Cardiac fibroblast (primary cell): Measurements from ENCODE around the gene KCTD7.
"Not testable (repeated sequence)": the region's sequence is repeated elsewhere in the genome, so short reads cannot be mapped to it uniquely, and the experiment has no call there.

ENCODE experiments used
- DNase-seq, 2 donors: peaks; one replicate each; pipeline versions ENCODE4 v3.0.0 to v3.0.0-alpha.2; 2010; ENCODE audit warnings: low read depth in 2 of 2
- H3K4me3 ChIP-seq, 2 donors: replicated peaks in 1 of 2; 1 replicate in 1 of 2; 2 replicates in 1 of 2; pipeline ENCODE4 v1.5.1; 2011; ENCODE audit warnings: low read depth in 2 of 2, low read length in 2 of 2, mild to moderate bottlenecking in 2 of 2, moderate library complexity in 1 of 2
- CTCF ChIP-seq: IDR thresholded peaks from one replicate; pipeline ENCODE4 v1.5.1; 2011; ENCODE audit warnings: low read depth, mild to moderate bottlenecking, low read length, inconsistent platforms

KCTD7 gene

DNA sequence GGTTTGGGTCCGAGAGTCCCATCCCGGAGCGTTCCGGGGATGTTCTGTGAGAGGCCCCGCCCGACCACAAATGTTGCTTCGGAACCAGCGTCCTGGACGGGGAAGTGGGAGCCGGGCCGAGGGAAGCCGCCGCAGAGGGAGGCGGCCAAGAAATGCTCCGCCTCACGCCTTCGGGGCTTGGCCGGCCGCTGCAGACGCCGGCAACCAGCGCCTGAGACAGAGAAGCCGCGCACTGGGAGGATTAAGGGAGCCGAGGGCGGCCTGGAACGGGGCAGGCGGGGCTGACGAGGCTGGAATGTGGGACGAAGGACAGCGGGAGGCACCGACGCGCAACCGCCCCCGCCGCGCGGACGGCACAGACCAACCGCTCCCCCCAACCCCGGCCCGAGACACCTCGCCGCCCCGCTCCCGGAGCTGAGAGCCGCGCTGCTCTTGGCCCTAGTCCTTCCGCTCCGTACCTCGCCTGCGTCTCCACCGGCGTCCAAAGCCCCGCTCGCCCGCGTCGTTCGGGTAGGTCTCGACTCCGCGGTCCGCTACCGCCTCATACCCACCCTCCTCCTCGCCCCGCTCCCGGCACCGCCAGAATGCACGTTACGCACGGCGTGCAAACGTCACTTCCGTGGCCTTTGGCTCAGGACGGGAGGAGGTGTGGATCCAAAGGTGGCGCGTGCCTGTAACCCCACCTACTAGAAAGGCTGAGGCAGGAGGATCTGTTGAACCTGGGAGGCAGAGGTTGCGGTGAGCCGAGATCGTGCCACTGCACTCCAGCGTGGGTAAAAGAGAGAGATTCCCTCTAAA is 36.7 kb upstream of the KCTD7 start:
- peak; percentile 87 to 90 for DNase-seq
- H3K4me3 ChIP-seq = peak overlapping the region; percentile 96 to 98
- TF ChIP-seq CTCF = no peak

DNA sequence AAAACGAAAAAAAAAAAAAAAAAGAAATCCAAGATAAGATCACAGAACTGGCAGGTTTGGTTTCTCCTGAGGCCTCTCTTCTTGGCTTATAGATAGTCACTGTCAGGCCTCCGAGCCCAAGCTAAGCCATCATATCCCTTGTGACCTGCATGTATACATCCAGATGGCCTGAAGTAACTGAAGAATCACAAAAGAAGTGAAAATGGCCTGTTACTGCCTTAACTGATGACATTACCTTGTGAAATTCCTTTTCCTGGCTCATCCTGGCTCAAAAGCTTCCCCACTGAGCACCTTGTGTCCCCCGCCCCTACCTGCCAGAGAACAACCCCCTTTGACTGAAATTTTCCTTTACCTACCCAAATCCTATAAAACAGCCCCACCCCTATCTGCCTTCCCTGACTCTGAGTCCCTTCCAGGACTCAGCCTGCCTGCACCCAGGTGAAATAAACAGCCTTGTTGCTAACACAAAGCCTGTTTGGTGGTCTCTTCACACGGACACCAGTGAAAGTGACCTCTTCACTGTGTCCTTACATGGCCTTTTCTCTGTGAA is 36.0 kb upstream of the KCTD7 start:
- DNase-seq = not testable (repeated sequence)
- H3K4me3 ChIP-seq = peak overlapping the region; percentile 96 to 98

DNA sequence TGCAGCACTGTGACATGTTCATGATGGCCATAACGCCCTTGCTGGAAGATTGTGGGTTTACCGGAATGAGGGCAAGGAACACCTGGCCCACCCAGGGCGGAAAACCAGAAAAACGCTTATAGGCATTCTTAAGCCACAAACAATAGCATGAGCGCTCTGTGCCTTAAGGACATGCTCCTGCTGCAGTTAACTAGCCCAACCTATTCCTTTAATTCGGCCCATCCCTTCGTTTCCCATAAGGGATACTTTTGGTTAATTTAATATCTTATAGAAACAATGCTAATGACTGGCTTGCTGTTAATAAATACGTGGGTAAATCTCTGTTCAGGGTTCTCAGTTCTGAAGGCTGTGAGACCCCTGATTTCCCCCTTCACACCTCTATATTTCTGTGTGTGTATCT is 34.6 kb upstream of the KCTD7 start:
- DNase-seq, H3K4me3 ChIP-seq: not testable (repeated sequence)

DNA sequence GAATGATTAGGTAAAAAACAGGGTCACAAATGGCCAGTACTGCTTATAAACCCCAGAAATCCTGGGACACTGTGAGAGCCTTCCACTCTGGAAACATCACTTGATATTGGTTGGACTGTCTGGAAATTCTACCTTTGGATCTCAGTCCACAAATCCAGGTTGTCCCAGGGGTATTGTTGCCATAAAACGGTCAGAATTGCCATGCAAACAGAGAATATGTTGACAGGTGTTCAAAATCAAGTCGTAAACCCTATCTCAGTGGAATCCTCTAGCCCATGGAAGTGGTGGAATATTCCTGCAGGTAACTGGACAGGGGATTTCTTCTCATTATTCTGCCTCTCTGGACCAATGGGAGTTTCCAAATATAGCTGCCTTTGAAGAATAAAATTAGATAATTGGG is 31.2 kb upstream of the KCTD7 start:
- no peak for DNase-seq
- no peak overlapping the region for H3K4me3 ChIP-seq
- no peak for TF ChIP-seq CTCF

DNA sequence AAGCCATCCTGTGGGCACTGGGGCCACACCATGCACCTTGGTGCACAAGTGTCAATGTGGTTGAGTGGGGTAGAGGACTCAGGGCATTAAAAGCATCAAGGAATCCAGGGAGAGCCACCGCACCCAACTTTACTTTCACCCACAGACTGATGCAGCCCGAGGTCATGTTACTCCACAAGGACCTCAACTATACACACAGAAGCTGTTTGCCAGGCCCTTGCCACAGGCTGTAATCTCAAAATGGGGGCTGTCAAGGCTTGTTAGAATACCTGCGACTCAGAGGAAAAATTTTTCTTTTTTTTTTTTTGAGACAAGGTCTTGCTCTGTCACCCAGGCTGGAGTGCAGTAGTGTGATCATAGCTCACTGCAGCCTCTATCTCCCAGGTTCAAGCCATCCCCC is 26.5 kb upstream of the KCTD7 start:
- TF ChIP-seq CTCF = no peak
- H3K4me3 ChIP-seq = no peak overlapping the region
- no peak for DNase-seq

DNA sequence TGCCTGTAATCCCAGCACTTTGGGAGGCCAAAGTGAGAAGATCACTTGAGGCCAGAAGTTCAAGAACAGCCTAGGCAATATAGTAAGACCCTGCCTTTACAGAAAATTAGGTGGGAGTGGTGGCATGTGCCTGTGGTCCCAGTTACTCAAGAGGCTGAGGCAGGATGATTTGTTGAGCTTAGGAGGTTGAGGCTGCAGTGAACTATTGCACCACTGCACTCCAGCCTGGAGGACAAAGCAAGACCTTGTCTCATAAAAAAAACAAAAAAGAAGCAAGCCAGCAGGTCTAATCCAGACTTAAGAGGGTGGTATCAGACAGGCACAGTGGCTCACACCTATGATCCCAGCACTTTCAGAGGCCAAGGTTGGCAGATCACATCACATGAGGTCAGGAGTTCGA is 24.5 kb upstream of the KCTD7 start:
- no peak overlapping the region for H3K4me3 ChIP-seq
- TF ChIP-seq CTCF = no peak
- DNase-seq = no peak

DNA sequence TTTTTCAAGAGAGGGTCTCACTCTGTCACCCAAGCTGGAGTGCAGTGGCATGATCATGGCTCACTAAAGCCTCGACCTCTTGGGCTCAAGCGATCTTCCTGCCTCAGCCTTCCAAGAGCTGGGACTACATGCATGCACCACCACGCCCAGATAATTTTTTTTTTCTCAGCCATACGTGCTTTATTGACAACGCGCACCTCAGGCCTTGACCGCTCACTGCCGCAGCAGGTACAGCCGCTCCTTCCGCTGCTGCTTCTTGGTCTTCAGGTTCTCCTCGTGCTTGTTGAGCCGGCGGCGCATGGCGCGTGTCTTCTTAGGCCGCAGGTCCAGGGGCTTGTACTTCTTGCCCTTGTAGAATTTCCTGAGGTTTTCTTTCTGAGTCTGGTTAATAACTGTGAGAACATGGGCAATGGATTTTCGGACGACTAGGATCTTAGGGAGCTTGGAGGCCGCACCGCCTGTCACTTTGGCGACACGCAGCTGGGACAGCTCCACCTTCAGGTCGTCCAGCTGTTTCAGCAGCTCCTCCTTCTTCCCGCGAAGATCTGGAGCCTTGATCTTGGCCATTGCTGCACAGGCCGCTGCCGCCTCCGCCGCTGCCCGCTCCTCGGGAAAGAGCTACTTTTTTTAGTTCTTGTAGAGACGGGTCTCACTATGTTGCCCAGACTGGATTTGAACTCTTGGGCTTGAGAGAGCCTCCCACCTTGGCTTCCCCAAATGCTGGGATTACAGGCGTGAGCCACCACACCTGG is 22.0 kb upstream of the KCTD7 start:
- DNase-seq = not testable (repeated sequence)

DNA sequence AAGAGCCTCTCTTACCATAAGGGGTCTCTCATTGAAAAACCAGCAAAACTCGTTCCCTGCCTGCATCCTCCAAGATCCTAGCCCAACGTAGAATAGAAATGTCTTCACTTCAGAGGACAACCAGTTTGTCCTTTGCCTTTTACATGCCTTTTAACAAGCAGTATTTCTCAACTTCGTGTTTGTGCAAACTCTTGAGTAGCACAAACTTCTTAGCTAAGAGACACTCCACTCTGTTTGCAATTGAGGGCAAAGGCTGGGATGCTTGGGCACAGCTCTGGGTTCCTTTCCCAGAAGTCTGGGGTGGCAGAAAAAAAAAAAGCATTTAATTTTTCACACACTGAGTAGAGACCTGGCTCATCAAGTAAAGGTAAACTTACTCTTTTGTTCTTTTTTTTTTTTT is 19.5 kb upstream of the KCTD7 start:
- DNase-seq = no peak
- no peak overlapping the region for H3K4me3 ChIP-seq
- no peak for TF ChIP-seq CTCF

More for the DNA sequence above, 22.0 kb upstream of the KCTD7 start:
- not testable (repeated sequence) for H3K4me3 ChIP-seq

DNA sequence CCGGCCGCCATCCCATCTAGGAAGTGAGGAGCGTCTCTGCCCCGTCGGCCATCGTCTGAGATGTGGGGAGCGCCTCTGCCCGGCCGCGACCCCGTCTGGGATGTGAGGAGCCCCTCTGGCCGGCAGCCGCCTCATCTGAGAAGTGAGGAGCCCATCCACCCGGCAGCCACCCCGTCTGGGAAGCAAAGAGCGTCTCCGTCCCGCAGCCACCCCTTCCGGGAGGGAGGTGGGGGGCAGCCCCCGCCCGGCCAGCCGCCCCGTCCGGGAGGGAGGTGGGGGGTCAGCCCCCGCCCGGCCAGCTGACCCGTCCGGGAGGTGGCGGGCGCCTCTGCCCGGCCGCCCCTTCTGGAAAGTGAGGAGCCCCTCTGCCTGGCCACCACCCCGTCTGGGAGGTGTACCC is 14.1 kb upstream of the KCTD7 start:
- DNase-seq = not testable (repeated sequence)

More for the DNA sequence above, 14.1 kb upstream of the KCTD7 start:
- not testable (repeated sequence) for H3K4me3 ChIP-seq
